SJCRH30 (cell line): Measurements from ENCODE around the gene SNAPC2. TPM values are rescaled to one million over a fixed set of nuclear protein-coding genes. Genes with fewer than 3 reads are reported as not detected.
A peak's percentile ranks its signal among the peaks of the same experiment; 100 is the strongest.

Experiments
- DNase-seq, 2 experiments: peaks; one replicate each; pipeline ENCODE4 v3.0.0-alpha.2; 2015 to 2020
- H3K27ac ChIP-seq: fragments of 250-450 bp; sonication (Bioruptor Pico); 2 replicates; pipeline ENCODE4 v1.5.1; 2020; ENCODE audit warnings: mild to moderate bottlenecking, moderate library complexity
- H3K27me3 ChIP-seq: fragments of 250-450 bp; sonication (Bioruptor Pico); 2 replicates; pipeline ENCODE4 v1.5.1; 2020; ENCODE audit warnings: mild to moderate bottlenecking, moderate library complexity
- H3K36me3 ChIP-seq: fragments of 250-450 bp; sonication (Bioruptor Pico); 2 replicates; pipeline ENCODE4 v1.5.1; 2020; ENCODE audit warnings: mild to moderate bottlenecking, moderate library complexity
- H3K4me1 ChIP-seq: fragments of 250-450 bp; sonication (Bioruptor Pico); 2 replicates; pipeline ENCODE4 v1.5.1; 2020; ENCODE audit warnings: mild to moderate bottlenecking, moderate library complexity
- H3K4me3 ChIP-seq: fragments of 250-450 bp; sonication (Bioruptor Pico); 2 replicates; pipeline ENCODE4 v1.5.1; 2020; ENCODE audit warnings: mild to moderate bottlenecking, moderate library complexity
- H3K9me3 ChIP-seq: fragments of 250-450 bp; sonication (Bioruptor Pico); replicated peaks from 2 replicates; pipeline ENCODE4 v1.5.1; 2020; ENCODE audit warnings: mild to moderate bottlenecking, moderate library complexity
- total RNA-seq: library from RNA; depleted of rRNA; stranded (reverse); fragments of >200 nt; shearing (Covaris generic); gene quantifications from 2 replicates; pipeline ENCODE4 v1.2.3, GENCODE V29; 2014

SNAPC2 gene
- total RNA-seq, 1 experiment from 2014 or later, result 15.8 TPM

DNA sequence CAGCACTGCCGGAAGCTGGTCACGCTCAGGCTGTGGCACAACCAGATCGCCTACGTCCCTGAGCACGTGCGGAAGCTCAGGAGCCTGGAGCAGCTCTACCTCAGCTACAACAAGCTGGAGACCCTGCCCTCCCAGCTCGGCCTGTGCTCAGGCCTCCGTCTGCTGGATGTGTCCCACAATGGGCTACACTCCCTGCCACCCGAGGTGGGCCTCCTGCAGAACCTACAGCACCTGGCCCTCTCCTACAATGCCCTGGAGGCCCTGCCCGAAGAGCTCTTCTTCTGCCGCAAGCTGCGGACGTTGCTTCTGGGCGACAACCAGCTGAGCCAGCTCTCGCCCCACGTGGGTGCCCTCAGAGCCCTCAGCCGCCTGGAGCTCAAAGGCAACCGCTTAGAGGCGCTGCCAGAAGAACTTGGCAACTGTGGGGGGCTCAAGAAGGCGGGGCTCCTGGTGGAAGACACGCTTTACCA, 19.7 kb upstream of the SNAPC2 start:
- Histone ChIP-seq H3K4me1 (no peaks in the 10 kb centered on the region; the same call in 1 of the 2 replicates), H3K27ac (no peak overlapping the region), H3K4me3 (no peak overlapping the region), H3K9me3 (no peaks in the 10 kb centered on the region), H3K36me3 (no peaks in the 10 kb centered on the region), H3K27me3 (no peaks in the 10 kb centered on the region)
- no peak for DNase-seq

DNA sequence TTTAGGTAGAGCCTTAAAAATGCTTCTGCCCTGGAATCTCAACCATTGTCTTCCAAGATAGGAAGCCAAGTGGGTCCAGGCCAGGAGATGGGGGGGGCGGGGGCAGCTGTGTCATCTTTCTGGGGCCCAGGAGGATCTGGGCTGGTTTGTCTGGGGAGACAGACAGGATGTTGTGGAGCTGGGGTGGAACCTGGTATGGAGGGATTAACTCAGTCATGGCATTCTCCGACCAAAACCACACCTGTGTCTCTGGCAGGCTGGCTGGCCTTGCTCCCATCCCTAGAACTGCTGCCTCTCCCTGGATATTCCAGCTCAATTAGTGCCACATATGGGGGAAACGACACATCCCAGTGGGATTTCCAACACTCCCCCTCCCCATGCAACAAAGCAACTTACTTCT, 19.2 kb upstream of the SNAPC2 start:
- Histone ChIP-seq H3K36me3 (no peaks in the 10 kb centered on the region), H3K27ac (no peak overlapping the region), H3K9me3 (no peaks in the 10 kb centered on the region), H3K27me3 (no peaks in the 10 kb centered on the region), H3K4me1 (no peaks in the 10 kb centered on the region; the same call in 1 of the 2 replicates), H3K4me3 (no peak overlapping the region)
- no peak for DNase-seq

DNA sequence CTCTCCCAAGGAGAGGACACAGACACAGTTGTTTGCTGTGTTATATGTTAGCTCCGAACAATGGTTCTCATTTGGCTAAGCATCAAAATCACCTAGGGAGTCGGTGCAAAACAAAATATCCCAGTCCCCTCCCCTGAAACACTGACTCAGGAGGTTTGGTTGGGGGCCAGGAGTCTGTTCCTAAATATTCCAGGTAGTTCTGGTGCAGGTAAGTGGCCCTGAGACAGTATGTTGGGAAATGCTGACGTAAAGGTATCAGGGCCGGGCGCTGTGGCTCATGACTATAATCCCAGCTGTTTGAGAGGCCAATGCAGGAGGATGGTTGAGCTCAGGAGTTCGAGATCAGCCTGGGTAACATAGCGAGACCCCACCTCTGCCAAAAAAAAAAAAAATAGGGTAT, 18.8 kb upstream of the SNAPC2 start:
- no peak for DNase-seq
- no peak overlapping the region for H3K4me3 ChIP-seq
- H3K4me1 ChIP-seq, result no peaks in the 10 kb centered on the region; the same call in 1 of the 2 replicates
- H3K9me3 ChIP-seq, result no peaks in the 10 kb centered on the region
- no peaks in the 10 kb centered on the region for H3K36me3 ChIP-seq
- no peak overlapping the region for H3K27ac ChIP-seq
- no peaks in the 10 kb centered on the region for H3K27me3 ChIP-seq

DNA sequence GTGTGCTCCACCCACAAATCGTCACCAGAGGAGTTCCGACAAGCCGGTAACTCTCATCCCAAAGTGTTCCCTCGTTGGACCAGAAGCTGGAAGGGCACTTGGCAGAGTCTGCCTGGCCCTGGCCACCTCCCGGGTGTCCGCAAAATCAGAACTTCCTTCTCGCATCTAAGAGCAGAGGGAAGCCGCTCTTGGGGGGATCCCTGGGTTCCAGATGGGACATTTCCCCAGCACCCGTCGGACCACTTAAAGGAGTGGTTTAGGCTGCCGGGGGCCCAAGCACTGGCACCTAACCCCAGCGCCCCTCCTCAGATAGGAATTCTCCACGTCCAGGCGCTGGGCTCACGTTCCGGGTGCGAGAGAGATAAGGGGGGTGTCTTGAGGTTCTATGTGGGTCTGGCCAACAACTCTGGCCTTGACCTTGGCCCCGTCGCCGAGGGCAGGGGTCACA, 17.3 kb upstream of the SNAPC2 start:
- no peak for DNase-seq
- Histone ChIP-seq H3K4me3 (peak overlapping the region; percentile 77), H3K27me3 (no peaks in the 10 kb centered on the region), H3K9me3 (no peaks in the 10 kb centered on the region), H3K4me1 (no peaks in the 10 kb centered on the region; the same call in 1 of the 2 replicates), H3K36me3 (no peaks in the 10 kb centered on the region), H3K27ac (peak overlapping the region; percentile 36; the same call in 1 of the 2 replicates)

DNA sequence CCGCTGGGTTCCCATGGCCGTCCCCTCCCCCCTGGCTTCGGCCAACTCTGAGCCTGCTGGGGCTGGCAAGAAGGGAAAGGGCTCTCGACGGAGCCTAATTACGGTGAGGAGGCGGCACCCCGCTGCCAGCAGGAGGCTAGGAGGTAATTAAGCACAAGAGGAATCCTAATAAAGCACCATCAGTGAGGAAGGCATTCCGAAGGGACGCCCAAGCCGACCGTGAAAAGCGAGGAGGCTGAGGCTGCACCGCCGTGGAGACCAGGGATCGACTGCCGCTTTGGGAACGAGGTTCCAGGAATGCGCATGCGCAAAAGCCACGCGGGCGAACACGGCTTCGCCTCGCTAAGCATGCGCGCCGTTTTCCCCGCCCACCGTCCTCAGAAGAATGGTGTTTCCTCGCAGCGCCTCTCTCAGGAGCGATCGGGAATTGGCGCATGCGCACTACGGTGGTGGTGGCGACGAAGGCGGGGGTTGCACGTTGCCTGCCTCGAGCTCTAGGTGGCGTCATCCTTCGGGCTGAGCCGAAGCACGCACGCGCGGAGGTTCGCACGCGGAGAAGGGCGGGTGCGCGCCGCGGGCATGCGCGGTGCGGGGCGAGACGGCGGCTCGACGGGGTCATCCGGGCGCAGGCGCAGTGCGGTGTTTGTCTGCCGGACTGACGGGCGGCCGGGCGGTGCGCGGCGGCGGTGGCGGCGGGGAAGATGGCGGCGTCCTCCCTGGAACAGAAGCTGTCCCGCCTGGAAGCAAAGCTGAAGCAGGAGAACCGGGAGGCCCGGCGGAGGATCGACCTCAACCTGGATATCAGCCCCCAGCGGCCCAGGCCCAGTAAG, 16.7 kb upstream of the SNAPC2 start, which contains the start of gene MAP2K7:
Gene MAP2K7, plus strand, starts transcription at position 634 of the 830 bp plus-strand sequence. Its CDS starts 68 bp downstream, at position 702.
- no peaks in the 10 kb centered on the region for H3K9me3 ChIP-seq
- H3K36me3 ChIP-seq, result no peaks in the 10 kb centered on the region
- H3K4me1 ChIP-seq, result no peaks in the 10 kb centered on the region; the same call in 1 of the 2 replicates
- H3K27ac ChIP-seq, result peak within 1 kb of the TSS; percentile 36
- H3K4me3 ChIP-seq, result peak within 1 kb of the TSS; percentile 77
- peak; percentile 99 for DNase-seq
- H3K27me3 ChIP-seq, result no peaks in the 10 kb centered on the region

DNA sequence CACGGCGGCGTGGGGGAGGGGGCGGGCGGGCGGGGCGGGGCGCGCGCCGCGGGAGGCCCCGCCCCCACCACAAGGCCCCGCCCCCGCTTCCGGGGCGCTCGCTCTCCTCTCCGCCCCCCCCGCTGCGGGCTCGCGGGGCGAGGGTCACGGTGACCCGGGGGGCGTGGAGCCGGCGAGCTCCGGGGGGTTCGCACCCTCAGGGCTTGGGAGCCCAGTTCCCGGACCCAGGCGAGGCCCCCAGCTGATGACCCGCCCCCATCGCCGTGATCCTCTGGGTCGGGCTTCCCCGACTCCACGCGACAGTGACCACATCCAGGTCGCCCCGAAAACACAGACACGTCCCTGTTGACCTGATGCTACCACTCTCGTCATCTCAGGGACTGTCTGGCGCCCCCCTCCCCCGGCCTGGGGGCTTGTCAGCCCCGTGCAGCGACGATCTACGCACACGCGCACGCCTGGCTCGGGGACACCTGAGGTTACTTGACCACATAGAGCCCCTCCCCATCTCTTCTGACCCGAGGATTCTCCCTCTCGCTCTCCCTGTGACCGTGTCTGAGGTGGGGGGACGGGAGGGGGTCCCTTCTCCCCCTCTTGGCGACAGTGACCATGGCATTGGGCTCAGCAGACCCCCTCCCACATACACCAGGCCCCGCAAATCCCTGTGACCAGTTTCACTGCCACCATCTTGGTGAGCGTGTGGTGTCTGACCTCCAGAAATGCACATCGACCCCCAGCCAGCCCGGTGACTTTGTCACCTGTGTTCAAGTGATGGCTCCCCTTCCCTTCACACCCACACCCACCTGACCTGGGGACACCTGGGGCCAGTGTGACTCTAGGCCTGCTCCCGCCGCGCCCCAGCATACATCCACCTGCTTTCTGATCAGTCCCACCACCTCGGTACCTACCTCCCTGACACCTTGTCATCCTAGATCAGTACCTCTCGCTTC, 15.8 kb upstream of the SNAPC2 start:
- Histone ChIP-seq H3K36me3 (no peaks in the 10 kb centered on the region), H3K4me1 (no peaks in the 10 kb centered on the region; the same call in 1 of the 2 replicates), H3K4me3 (peak overlapping the region; percentile 77), H3K27me3 (no peaks in the 10 kb centered on the region), H3K27ac (peak overlapping the region; percentile 20), H3K9me3 (no peaks in the 10 kb centered on the region)
- no peak for DNase-seq

DNA sequence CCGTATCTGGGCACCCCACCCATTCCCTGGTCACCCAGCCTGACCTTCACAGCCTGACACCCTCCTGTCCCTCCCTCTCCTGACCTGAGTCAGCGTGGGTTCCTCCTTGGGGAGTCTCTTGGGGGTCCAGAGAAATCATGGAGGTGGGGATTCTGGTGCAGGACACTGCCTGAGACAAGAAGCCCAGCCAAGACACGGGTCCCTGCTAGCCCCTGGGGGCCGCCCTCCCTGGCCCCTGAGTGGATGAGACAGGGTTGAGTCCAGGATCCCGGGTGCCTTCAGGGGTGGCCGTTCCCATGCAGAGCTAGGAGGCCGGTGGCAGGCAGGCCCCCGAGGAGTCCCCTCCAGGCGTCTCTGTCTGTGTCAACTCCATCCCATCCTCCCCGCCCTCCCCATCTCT, 14.9 kb upstream of the SNAPC2 start:
- H3K9me3 ChIP-seq, result no peaks in the 10 kb centered on the region
- no peaks in the 10 kb centered on the region for H3K36me3 ChIP-seq
- no peaks in the 10 kb centered on the region; the same call in 1 of the 2 replicates for H3K4me1 ChIP-seq
- no peak for DNase-seq
- H3K27me3 ChIP-seq, result no peaks in the 10 kb centered on the region
- no peak overlapping the region for H3K4me3 ChIP-seq
- H3K27ac ChIP-seq, result no peak overlapping the region

DNA sequence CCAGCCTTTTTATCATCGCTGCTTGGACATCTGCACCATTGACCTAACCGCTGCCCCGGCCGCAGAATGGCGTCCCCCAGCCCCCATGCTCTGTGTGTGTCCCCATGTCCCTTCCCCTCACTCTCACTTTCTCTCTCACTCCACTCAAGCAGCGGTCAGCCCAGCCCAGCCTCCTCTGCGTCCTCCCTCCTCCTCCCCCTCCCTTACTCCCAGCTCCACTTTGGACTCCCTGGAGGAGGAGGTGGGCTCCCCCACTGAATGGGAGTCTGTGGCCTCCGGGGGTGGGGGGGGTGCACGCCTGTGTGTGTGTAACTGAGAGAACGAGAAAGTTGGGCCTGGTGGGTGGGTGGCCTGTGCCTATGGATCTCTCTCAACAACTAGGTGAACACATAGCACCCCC, 14.3 kb upstream of the SNAPC2 start:
- no peak for DNase-seq
- Histone ChIP-seq H3K9me3 (no peaks in the 10 kb centered on the region), H3K36me3 (no peaks in the 10 kb centered on the region), H3K4me1 (no peaks in the 10 kb centered on the region; the same call in 1 of the 2 replicates), H3K4me3 (no peak overlapping the region), H3K27ac (no peak overlapping the region), H3K27me3 (no peaks in the 10 kb centered on the region)

DNA sequence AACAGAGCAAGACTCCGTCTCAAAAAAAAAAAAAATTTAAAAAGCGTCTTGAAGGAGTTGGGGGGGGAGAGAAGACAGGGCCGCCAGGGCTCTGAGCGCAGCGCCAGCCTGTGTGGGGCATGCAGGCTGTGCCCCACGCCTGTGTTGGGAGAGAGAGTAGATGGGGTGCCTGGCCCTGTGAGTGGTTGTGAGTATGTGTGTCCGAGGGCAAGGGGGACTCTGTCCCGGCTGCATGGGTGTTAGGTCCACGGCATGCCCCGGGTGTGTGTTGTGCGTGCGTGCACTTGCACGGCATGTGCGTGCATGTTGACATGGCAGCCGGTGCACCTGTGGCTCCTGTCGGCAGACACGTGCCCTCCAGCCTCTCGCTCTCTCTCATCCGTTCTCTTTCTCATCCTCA, 13.0 kb upstream of the SNAPC2 start:
- Histone ChIP-seq H3K4me3 (no peak overlapping the region), H3K4me1 (no peaks in the 10 kb centered on the region; the same call in 1 of the 2 replicates), H3K9me3 (no peaks in the 10 kb centered on the region), H3K27ac (no peak overlapping the region), H3K27me3 (no peaks in the 10 kb centered on the region), H3K36me3 (no peaks in the 10 kb centered on the region; the same call in 1 of the 2 replicates)
- no peak for DNase-seq

DNA sequence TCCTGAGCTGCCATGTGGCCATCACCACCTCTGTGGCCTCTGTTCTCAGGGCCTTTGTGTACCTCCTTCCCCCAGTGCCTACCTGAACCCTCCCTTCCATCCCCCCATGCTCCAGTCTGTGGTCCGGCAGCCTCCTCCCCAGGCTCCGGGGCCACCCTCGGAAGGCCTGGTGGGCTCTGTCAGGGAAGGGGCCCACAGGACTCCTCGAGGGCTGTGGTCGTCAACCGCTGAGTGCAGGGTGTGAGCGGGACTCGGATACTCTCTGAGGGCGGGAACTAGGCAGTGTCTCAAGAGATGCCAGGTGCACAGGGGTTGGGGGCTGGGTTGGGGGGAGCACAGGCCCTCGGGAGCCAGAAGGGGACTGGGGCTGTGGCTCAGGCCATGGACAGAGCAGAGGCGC, 12.6 kb upstream of the SNAPC2 start:
- DNase-seq, result no peak
- Histone ChIP-seq H3K9me3 (no peaks in the 10 kb centered on the region), H3K4me3 (no peak overlapping the region), H3K36me3 (no peaks in the 10 kb centered on the region; the same call in 1 of the 2 replicates), H3K27me3 (no peaks in the 10 kb centered on the region), H3K27ac (no peak overlapping the region), H3K4me1 (no peaks in the 10 kb centered on the region; the same call in 1 of the 2 replicates)

DNA sequence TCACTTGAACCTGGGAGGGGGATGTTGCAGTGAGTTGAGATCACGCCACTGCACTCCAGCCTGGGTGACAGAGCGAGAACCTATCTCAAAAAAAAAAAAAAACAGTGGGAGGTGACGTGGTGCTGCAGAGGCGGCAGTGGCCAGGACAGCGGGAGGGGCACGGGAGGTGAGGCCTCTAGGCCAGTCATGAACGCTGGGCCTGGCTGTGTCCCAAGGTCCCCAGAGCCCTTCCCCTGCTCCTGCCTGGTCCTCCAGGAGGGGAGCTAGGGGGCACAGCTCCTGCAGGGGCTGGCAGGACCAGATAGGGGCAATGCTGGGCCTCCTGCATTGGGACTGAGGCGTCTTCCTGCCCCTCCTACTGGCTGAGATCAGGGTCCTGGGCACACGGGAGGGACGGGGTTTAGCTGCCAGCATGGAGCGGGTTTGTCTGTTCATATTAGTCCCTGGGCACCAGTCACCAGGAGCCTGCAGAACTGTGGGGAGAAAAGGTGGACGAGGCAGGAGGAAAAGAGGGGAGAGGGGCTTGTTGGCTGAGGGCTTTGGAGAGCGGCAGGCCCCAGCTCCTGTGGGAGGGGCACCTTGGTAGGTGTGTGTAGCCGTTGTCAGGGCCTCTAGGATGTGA, 11.9 kb upstream of the SNAPC2 start:
- H3K36me3 ChIP-seq, result no peaks in the 10 kb centered on the region; the same call in 1 of the 2 replicates
- DNase-seq, result no peak

DNA sequence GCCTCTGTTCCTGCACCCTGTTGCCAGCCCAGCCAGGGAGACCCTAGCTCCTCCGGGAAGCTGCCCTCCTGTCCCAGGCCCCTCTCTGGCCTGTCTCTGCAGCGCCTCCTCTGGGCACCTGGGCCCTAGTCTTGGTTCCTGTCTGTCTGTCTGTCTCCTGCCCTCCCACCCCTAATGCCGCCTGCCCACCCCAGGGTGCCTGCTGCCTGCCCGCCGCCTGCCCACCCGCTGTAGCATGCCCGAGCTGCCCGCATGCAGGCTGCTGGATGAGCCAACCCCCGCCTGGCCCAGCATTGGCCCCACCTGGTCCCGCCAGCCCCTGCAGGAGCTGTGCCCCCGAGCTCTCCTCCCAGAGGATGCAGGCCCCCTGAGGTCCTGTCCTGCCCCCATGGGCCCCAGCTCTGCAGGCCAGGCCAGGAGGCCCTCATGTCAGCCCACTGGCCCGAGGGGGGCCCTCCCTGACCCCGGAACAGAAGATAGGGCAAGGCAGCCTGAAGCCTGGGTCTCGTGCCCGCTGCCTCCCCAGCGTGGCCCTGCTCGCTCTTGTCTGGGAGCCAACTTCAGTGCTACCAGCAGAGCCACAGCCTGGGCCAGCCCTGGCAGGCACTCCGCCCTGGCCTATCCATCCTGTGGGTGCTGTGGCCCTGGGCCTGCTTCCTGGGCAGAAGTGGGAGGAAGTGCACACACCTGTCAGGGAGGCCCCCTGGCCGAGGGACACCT, 11.2 kb upstream of the SNAPC2 start:
- H3K36me3 ChIP-seq, result no peaks in the 10 kb centered on the region; the same call in 1 of the 2 replicates
- H3K27ac ChIP-seq, result no peak overlapping the region
- H3K9me3 ChIP-seq, result no peaks in the 10 kb centered on the region
- DNase-seq, result no peak
- no peaks in the 10 kb centered on the region for H3K4me1 ChIP-seq
- no peak overlapping the region for H3K4me3 ChIP-seq
- no peaks in the 10 kb centered on the region for H3K27me3 ChIP-seq

More for the DNA sequence above, 11.9 kb upstream of the SNAPC2 start:
- Histone ChIP-seq H3K9me3 (no peaks in the 10 kb centered on the region), H3K27ac (no peak overlapping the region), H3K4me1 (no peaks in the 10 kb centered on the region), H3K27me3 (no peaks in the 10 kb centered on the region), H3K4me3 (no peak overlapping the region)

DNA sequence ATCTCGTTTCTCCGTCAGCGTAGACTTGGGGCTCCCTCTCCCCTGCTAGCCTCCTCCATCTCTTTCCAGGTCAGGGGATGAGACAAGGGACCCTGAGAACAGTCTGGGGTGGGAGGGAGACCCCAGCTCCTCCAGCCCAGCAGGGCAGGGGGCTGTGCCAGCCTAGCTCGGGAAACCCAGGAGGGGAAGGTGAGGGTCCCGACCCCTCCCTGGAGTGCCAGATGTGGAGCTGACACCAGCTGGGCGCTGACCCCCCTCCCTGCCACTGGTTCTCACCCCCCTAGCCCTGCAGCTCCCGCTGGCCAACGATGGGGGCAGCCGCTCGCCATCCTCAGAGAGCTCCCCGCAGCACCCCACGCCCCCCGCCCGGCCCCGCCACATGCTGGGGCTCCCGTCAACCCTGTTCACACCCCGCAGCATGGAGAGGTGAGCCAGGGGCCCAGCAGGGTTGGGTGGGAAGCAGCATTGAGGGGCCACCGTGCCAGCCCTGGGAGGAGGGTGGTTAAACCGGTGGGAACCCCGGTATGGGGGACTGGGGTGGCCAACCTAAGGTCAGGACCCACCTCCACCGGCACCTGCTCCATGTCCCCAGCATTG, 10.6 kb upstream of the SNAPC2 start:
- H3K36me3 ChIP-seq, result no peaks in the 10 kb centered on the region; the same call in 1 of the 2 replicates
- no peaks in the 10 kb centered on the region for H3K27me3 ChIP-seq
- H3K4me1 ChIP-seq, result no peaks in the 10 kb centered on the region
- H3K9me3 ChIP-seq, result no peaks in the 10 kb centered on the region
- H3K27ac ChIP-seq, result no peak overlapping the region
- H3K4me3 ChIP-seq, result no peak overlapping the region
- DNase-seq, result no peak
